Activated CD8-positive, alpha-beta T cell treated with anti-CD3 and anti-CD28 coated beads for 36 hours (primary cell): ENCODE measurements around the gene INPP5E. TPM values are rescaled to one million over a fixed set of nuclear protein-coding genes. Genes with fewer than 3 reads are reported as not detected.

Source experiments
- ATAC-seq: fragments of 200-7000 bp; cut with Tn5 transposase; one replicate; pipeline ENCODE4 v1.10.0; 2021; ENCODE audit warnings: mild to moderate bottlenecking, moderate library complexity
- CTCF ChIA-PET: fragments of 350-600 bp; sonication (Branson Sonifier 250); formaldehyde crosslinking; loops from one replicate; lab custom pipeline; 2021; ENCODE audit warnings: antibody characterized with exemption; lab: Charles Lee
- POLR2A ChIA-PET: fragments of 350-600 bp; sonication (Branson Sonifier 250); formaldehyde crosslinking; loops from one replicate; lab custom pipeline; 2021; ENCODE audit warnings: antibody characterized with exemption; lab: Charles Lee
- DNase-seq: peaks from one replicate; pipeline ENCODE4 v3.0.0-alpha.2; 2020
- H3K27ac Mint-ChIP-seq: one replicate; pipeline ENCODE4 v1.8.0; 2021; ENCODE audit warnings: mild to moderate bottlenecking, mixed read lengths
- H3K27me3 Mint-ChIP-seq: one replicate; pipeline ENCODE4 v1.8.0; 2021; ENCODE audit warnings: mixed read lengths
- H3K36me3 Mint-ChIP-seq: one replicate; pipeline ENCODE4 v1.8.0; 2021; ENCODE audit warnings: low read depth, mixed read lengths
- H3K4me1 Mint-ChIP-seq: one replicate; pipeline ENCODE4 v1.8.0; 2021; ENCODE audit warnings: low read depth, mixed read lengths
- H3K4me3 Mint-ChIP-seq: one replicate; pipeline ENCODE4 v1.8.0; 2021; ENCODE audit warnings: mild to moderate bottlenecking, moderate library complexity, mixed read lengths
- H3K9me3 Mint-ChIP-seq: one replicate; pipeline ENCODE4 v1.8.0; 2021; ENCODE audit warnings: mixed read lengths
- intact Hi-C: fragments of 100-400 bp; cut with micrococcal nuclease; formaldehyde crosslinking; loops from one replicate; pipeline ENCODE4 v1.10.0; 2022
- total RNA-seq, 2 experiments: library from RNA; stranded (reverse); gene quantifications; one replicate each; pipeline ENCODE4 v1.2.3, GENCODE V29; 2021
- TF ChIP-seq, protein P1 (sequence below): fragments of 200-600 bp; IDR thresholded peaks from one replicate; pipeline ENCODE4 v1.8.0; 2022; ENCODE audit warnings: antibody characterized with exemption, mild to moderate bottlenecking

INPP5E gene
- total RNA-seq, 2 experiments from 2014 or later = 12.0 to 13.8 TPM

GRCh38 chr9:136380381-136380780 lies 59.3 kb downstream of the INPP5E start:
- no peak for ATAC-seq
- no peak for DNase-seq
- no peaks in the 10 kb centered on the region for H3K9me3 Mint-ChIP-seq
- intact Hi-C loops = no loop called here
- peaks cover 21% of the 10 kb centered on the region for H3K36me3 Mint-ChIP-seq
- ChIA-PET CTCF (no interaction called here), POLR2A (no interaction called here)
- TF ChIP-seq, protein P1, sequence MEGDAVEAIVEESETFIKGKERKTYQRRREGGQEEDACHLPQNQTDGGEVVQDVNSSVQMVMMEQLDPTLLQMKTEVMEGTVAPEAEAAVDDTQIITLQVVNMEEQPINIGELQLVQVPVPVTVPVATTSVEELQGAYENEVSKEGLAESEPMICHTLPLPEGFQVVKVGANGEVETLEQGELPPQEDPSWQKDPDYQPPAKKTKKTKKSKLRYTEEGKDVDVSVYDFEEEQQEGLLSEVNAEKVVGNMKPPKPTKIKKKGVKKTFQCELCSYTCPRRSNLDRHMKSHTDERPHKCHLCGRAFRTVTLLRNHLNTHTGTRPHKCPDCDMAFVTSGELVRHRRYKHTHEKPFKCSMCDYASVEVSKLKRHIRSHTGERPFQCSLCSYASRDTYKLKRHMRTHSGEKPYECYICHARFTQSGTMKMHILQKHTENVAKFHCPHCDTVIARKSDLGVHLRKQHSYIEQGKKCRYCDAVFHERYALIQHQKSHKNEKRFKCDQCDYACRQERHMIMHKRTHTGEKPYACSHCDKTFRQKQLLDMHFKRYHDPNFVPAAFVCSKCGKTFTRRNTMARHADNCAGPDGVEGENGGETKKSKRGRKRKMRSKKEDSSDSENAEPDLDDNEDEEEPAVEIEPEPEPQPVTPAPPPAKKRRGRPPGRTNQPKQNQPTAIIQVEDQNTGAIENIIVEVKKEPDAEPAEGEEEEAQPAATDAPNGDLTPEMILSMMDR = no peak
- no peak overlapping the region for H3K27ac Mint-ChIP-seq
- H3K27me3 Mint-ChIP-seq = no peaks in the 10 kb centered on the region
- peaks cover 9% of the 10 kb centered on the region for H3K4me1 Mint-ChIP-seq
- H3K4me3 Mint-ChIP-seq = no peak overlapping the region

DNA sequence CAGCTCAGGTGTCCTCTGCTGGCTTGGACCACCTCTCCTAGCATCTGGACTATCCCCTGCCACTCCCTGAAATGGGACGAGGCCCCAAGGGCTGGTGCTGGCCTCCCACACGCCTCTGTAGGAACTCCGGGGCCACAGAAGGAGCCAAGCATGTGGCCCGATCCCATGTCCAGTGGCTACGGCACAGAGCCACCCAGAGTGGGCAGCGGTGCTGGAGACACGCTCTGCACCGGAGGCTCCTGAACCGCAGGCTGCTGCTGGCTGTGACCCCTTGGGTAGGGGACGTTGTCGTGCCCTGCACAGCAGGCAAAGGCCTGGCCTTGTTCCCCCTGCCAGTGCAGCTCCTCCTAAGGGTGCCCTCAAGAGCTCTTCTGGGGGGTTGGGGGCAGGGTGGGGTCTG lies 59.8 kb downstream of the INPP5E start:
- intact Hi-C loops = no loop called here
- POLR2A ChIA-PET = no interaction called here
- peaks cover 4% of the 10 kb centered on the region for H3K4me1 Mint-ChIP-seq
- H3K27me3 Mint-ChIP-seq = no peaks in the 10 kb centered on the region
- TF ChIP-seq, protein P1 = no peak
- CTCF ChIA-PET = no interaction called here
- H3K27ac Mint-ChIP-seq = no peak overlapping the region
- H3K36me3 Mint-ChIP-seq = peaks cover 16% of the 10 kb centered on the region
- no peak for DNase-seq
- ATAC-seq = no peak
- H3K9me3 Mint-ChIP-seq = no peaks in the 10 kb centered on the region
- H3K4me3 Mint-ChIP-seq = no peak overlapping the region

- ATAC-seq (no peak), DNase-seq (no peak)
- Mint-ChIP-seq H3K27me3 (no peaks in the 10 kb centered on the region), H3K27ac (no peak overlapping the region), H3K9me3 (no peaks in the 10 kb centered on the region), H3K4me1 (no peaks in the 10 kb centered on the region), H3K4me3 (no peak overlapping the region), H3K36me3 (peaks cover 11% of the 10 kb centered on the region)
- TF ChIP-seq, protein P1 = no peak
- ChIA-PET POLR2A (interaction anchor here (2.1 kb wide), 1 partner anchor 13 kb away, joined by 9 read pairs; no protein-coding TSS in a partner anchor), CTCF (no interaction called here)
- intact Hi-C loops = no loop called here
Measured at GRCh38 chr9:136379401-136379800, 60.2 kb downstream of the INPP5E start.

GRCh38 chr9:136379003-136379287 lies 60.7 kb downstream of the INPP5E start:
- peaks cover 9% of the 10 kb centered on the region for H3K36me3 Mint-ChIP-seq
- CTCF ChIA-PET = no interaction called here

More at GRCh38 chr9:136379003-136379287, 60.7 kb downstream of the INPP5E start:
- no peak for ATAC-seq
- intact Hi-C loops = no loop called here
- Mint-ChIP-seq H3K9me3 (no peaks in the 10 kb centered on the region), H3K27ac (no peak overlapping the region), H3K4me1 (peaks cover under 1% of the 10 kb centered on the region), H3K27me3 (no peaks in the 10 kb centered on the region), H3K4me3 (no peak overlapping the region)
- no peak for DNase-seq
- POLR2A ChIA-PET = interaction anchor here (0.9 to 2.1 kb wide), 2 partner anchors 13 to 15 kb away, joined by 4 to 9 read pairs; partner anchors contain the start of gene DNLZ
- TF ChIP-seq, protein P1 = no peak

Other genes starting within 250 kb of the INPP5E start
- not detected for gene LHX3, start 234.7 kb downstream of the INPP5E start, total RNA-seq
- gene QSOX2, start 194.0 kb downstream of the INPP5E start, total RNA-seq = 10 to 100 TPM; 21.0 to 21.5 TPM
- under 1 TPM in 1 of 2 experiments, not detected in 1; 0.07 TPM for gene CCDC187, start 135.8 kb downstream of the INPP5E start, total RNA-seq
- gene GPSM1, start 112.3 kb downstream of the INPP5E start, total RNA-seq = 1 to 10 TPM; 8.8 to 10.0 TPM
- 10 to 100 TPM; 16.1 to 17.4 TPM for gene DNLZ, start 76.1 kb downstream of the INPP5E start, total RNA-seq
- 1 to 10 TPM; 6.8 to 7.1 TPM for gene CARD9, start 66.2 kb downstream of the INPP5E start, total RNA-seq
- 10 to 100 TPM; 15.5 to 17.1 TPM for gene SNAPC4, start 39.7 kb downstream of the INPP5E start, total RNA-seq
- gene ENTR1, start 29.2 kb downstream of the INPP5E start, total RNA-seq = 10 to 100 TPM; 65.9 to 66.8 TPM
- 100 to 1,000 TPM; 128 to 140 TPM for gene PMPCA, start 29.2 kb downstream of the INPP5E start, total RNA-seq
- 10 to 100 TPM; 67.9 to 69.8 TPM for gene SEC16A, start 43.2 kb upstream of the INPP5E start, total RNA-seq
- 10 to 100 TPM; 45.7 to 47.6 TPM for gene NOTCH1, start 106.2 kb upstream of the INPP5E start, total RNA-seq
- 1 to 10 TPM; 1.1 to 1.6 TPM for gene EGFL7, start 223.1 kb upstream of the INPP5E start, total RNA-seq
- 10 to 100 TPM; 11.3 to 11.8 TPM for gene AGPAT2, start 247.6 kb upstream of the INPP5E start, total RNA-seq